Ovary (tissue), 3 donors: ENCODE measurements around the gene BASP1.

Experiments used
- POLR2A ChIP-seq: fragments of 450-650 bp; IDR thresholded peaks from one replicate; pipeline ENCODE4 v1.6.1; 2017; ENCODE audit warnings: antibody characterized with exemption, mild to moderate bottlenecking, moderate library complexity
- TF ChIP-seq, protein P1 (sequence below), 3 donors: fragments of 450-650 bp in 2 of 3; fragments of 200-600 bp in 1 of 3; IDR thresholded peaks; one replicate each; pipeline versions ENCODE4 v1.5.1 to v1.8.0; 2016 to 2022; ENCODE audit warnings: antibody characterized with exemption in 3 of 3, mild to moderate bottlenecking in 1 of 3
- donor health status: DM: no; HTN: no; CAD: no.

DNA sequence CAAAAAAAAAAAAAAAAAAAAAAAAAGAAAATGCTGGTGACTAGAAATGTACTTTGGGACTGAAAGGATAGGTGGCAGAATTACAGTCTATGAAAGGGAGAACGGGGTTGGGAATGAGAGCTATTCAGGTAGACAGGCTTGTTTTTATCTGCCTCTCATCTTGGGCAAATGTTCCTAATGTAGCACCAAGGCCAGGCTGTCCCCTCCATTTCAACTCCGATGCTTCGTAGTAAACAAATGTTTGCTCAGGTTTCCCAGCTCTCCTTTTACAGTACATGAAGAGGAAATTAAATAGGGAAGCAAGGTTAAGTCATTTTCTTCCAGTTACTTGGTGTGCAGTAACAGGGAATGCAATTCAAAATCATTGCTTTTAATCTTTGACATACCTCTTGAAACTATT is 4.4 kb upstream of the BASP1 start:
- TF ChIP-seq, protein P1, sequence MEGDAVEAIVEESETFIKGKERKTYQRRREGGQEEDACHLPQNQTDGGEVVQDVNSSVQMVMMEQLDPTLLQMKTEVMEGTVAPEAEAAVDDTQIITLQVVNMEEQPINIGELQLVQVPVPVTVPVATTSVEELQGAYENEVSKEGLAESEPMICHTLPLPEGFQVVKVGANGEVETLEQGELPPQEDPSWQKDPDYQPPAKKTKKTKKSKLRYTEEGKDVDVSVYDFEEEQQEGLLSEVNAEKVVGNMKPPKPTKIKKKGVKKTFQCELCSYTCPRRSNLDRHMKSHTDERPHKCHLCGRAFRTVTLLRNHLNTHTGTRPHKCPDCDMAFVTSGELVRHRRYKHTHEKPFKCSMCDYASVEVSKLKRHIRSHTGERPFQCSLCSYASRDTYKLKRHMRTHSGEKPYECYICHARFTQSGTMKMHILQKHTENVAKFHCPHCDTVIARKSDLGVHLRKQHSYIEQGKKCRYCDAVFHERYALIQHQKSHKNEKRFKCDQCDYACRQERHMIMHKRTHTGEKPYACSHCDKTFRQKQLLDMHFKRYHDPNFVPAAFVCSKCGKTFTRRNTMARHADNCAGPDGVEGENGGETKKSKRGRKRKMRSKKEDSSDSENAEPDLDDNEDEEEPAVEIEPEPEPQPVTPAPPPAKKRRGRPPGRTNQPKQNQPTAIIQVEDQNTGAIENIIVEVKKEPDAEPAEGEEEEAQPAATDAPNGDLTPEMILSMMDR (IDR thresholded peaks at IDR 0.05), result no peak
- TF ChIP-seq POLR2A, result no peak
